ENCODE data around the gene TIAL1.

TIAL1 gene

DNA sequence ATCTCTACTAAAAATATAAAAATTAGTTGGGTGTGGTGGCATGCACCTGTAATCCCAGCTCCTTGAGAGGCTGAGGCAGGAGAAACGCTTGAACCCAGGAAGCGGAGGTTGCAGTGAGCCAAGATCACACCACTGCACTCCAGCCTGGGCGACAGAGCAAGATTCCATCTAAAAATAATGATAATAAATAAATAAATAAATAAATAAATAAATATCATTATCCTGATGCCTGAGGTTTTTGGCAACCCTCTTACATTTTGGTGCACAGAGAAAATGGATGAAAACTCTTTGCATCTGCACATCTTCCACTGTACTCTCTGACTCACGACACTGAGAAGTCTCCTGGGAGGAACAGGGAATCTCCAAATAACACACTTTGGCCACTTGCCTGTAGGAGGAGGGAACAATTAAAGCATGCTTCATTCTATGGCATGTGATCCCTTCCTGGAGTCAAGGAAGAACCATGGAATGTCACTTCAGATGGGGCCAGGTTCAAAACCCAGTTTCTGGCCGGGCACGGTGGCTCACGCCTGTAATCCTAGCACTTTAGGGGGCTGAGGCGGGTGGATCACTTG is 68.0 kb downstream of the TIAL1 start:
- DNase-seq (ENCODE audit: low spot score) = peak; percentile 91

DNA sequence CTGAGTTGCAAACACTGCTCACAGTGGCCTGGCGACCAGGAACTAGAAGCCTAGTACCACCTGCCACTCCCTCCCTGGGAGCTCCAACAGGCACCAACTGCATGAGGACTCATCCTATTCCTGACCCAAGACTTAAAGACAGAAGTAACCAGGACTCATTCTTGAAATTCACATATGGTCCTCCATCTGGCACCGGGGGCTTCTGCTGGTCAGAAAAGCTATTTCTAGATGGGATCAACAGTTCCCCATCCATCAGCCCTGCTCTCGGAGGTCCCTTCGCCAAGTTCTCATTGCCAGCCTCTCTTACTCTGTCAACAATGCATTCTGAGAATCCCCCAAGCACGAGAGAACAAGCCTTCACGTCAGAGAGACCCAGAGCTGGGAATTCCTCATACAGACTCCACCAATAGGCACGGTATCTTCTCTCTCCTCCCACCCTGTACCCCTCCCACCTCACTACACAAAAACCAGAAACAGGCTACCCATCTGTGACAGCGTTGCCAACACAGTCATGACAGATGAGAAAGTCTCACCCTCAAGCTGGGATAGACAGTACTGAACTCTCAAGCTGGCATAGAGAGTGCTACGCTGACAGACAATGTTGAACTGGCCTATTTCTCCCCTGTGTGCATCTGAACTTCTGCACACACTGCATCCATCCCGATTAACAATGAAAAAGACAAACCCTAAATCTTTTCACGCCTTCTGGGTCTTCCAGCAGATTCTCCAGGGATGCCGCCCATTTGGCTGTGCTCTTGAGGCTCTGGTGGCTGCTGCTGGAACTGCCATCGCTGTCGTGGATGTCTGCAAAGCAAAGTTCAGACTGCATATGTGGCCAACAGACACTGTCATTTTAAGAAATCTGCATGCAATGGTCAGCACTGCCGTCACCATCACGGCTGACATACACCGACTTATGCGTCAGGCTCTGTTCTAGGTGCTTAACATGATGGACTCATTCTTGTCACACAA is 69.9 kb downstream of the TIAL1 start:
- no peak for DNase-seq (ENCODE audit: low spot score)

DNA sequence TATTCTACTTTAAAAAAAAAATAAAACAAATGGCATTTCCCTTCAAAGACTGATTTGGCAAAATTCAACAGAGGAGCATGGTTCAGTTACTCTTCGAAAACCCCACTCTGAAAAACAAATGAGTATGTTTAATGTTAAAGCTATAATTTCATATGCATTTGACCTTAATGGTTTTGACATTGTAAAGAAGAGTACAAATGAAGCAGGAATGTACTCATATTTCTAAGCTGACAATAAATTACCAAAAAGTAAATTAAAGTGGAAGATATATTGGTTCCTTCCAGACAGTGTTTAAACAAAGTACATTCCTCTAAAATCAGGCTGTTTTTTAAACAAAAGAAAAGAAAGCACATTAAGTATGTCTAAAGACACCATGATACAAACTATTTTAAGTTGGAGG is 70.6 kb downstream of the TIAL1 start:
- no peak for DNase-seq (ENCODE audit: low spot score)

DNA sequence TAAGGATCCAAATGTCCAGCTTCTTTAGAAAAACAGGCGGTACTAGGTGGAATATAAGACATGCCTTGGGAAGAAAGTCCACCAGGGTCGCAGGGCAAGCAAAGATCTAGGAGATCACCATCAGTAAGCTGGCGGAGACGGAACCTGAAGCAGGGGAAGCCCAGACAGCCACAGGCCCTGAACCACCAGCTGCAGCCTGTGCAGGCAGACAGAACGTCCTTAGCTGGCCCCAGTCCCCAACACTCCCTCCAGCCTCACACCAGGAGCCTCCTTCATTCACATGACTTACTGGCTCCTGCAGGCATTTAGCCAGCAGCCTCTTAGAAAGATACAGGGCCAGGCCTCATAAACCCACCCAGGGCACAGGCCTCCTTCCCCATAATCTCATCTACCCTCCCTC is 71.6 kb downstream of the TIAL1 start:
- no peak for DNase-seq (ENCODE audit: low spot score)

DNA sequence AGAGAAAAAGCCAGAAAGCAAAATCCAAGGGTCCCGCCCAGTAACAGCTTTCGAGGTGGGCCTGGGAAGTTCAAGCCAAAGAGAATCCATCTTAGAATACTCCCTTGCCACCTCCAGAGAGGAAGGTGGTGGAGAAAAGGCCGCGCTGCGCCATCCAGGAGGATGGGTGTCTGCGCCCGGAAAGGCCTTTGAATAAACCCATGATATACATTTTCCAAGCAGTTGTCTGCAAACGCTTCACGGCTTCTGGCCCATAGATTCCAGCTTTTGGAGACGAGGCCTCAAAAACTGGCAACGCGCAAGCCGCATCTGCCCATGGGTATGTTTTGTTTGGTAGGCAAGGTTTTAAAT is 72.1 kb downstream of the TIAL1 start:
- DNase-seq (ENCODE audit: low spot score) = no peak

DNA sequence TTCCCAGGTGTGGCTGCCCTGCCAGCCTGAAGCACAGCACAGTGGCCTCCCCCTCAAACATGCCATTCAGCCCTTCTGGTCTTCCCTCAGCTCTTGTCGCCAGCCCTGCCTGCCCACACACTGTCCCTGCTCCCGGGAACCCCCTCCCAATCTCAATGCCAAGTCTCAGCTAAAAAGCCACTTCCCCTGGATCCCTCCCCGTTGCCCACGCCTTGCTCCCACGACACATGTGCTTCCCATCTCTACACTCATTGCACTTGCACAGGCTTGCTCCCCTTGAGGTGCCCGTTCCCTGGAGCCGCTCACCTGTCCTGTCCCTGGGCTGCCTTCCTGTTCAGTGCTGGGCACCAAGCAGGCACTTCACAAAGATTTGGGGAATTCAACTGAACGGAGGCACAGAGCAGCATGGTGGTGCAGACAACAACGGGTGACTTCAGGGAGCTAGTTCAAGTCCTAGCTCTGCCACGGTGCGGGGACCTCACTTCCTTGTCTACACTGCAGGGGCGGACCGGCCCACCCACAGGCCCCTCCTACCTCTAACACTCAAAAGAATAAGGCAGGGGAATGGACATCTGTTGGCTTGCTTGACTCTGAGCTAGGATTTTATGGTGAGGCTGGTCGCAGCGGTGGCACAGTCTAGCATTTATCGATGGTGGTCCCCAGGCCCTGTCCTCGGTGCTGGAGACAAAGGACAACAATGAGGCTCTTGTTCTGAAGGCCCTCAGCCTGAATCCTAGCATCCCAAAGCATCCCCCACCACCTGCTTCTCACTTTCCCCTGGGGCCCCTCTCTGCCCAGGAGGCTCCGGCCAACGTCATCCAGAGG is 72.7 kb downstream of the TIAL1 start:
- no peak for DNase-seq (ENCODE audit: low spot score)
